Gastrocnemius medialis (tissue), 4 donors: ENCODE results near the gene UPK3BL2.
"Not testable (repeated sequence)": the region's sequence is repeated elsewhere in the genome, so short reads cannot be mapped to it uniquely, and the experiment has no call there.

Source experiments
- POLR2A ChIP-seq, 2 donors: fragments of 450-650 bp; IDR thresholded peaks; one replicate each; pipeline ENCODE4 v1.6.1; 2017; ENCODE audit warnings: antibody characterized with exemption in 2 of 2, mild to moderate bottlenecking in 2 of 2, moderate library complexity in 2 of 2
- TF ChIP-seq, protein P1 (sequence below), 5 experiments: fragments of 450-650 bp in 3 of 5; fragments of 200-600 bp in 2 of 5; sonication (generic) in 2 of 5; IDR thresholded peaks in 4 of 5; conservative IDR thresholded peaks in 1 of 5; 1 replicate in 4 of 5; 2 replicates in 1 of 5; pipeline ENCODE4 v1.5.1; 2016 to 2019; ENCODE audit warnings: antibody characterized with exemption in 5 of 5, mild to moderate bottlenecking in 3 of 5, moderate library complexity in 3 of 5

DNA sequence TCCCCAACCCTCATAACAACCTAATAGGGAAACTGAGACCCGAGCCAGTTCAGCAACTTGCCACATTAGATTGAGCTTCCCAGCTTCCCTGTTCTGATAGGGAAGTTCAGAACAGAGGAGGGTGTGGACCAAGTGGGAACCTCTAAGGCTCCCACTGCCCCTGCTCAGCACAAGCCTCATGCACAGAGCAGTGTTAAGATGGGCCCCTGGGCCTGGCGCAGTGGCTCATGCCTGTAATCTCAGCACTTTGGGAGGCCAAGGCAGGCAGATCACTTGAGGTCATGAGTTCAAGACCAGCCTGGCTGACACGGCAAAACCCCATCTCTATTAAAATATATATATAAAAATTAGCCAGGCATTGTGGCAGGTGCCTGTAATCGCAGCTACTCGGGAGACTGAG lies 46.2 kb downstream of the UPK3BL2 start:
- TF ChIP-seq, protein P1, sequence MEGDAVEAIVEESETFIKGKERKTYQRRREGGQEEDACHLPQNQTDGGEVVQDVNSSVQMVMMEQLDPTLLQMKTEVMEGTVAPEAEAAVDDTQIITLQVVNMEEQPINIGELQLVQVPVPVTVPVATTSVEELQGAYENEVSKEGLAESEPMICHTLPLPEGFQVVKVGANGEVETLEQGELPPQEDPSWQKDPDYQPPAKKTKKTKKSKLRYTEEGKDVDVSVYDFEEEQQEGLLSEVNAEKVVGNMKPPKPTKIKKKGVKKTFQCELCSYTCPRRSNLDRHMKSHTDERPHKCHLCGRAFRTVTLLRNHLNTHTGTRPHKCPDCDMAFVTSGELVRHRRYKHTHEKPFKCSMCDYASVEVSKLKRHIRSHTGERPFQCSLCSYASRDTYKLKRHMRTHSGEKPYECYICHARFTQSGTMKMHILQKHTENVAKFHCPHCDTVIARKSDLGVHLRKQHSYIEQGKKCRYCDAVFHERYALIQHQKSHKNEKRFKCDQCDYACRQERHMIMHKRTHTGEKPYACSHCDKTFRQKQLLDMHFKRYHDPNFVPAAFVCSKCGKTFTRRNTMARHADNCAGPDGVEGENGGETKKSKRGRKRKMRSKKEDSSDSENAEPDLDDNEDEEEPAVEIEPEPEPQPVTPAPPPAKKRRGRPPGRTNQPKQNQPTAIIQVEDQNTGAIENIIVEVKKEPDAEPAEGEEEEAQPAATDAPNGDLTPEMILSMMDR (IDR thresholded peaks at IDR 0.05 in 4 of 5, conservative IDR thresholded peaks at IDR 0.05 in 1 of 5): not testable (repeated sequence)
- not testable (repeated sequence) for TF ChIP-seq POLR2A (IDR thresholded peaks at IDR 0.05)
